ENCODE measurements around the gene AFAP1.

DNA sequence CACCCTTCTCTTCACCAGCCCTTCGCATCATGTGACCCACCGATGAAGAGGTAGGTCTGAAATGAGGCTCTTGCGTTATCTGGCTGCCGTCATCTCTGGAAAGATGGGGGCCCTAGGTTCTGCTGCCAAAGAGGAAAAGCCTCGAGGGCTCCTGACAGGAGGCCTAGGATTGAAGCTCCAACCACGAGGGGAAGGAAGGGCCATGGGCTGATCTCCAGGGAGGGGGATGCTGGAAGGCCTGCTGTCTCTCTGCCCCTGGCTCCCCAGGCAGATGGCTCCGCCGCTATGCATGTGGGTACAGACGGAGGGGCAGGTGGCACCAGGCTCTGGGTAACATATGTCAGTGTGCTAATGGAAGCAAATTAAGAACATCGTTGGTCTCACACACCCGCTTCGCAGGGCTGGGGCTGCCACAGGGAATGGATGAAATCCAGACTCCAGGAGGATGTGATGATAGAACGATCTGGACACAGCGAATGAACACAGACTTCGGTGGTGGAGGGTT is 44.9 kb downstream of the AFAP1 start:
- no peak for TF ChIP-seq CTCF (IDR thresholded peaks at IDR 0.05)
- TF ChIP-seq POLR2A (IDR thresholded peaks at IDR 0.05): no peak

Data from uterus (tissue), 2 donors.